ENCODE measurements around the gene FAM53B. TPM values are rescaled to one million over a fixed set of nuclear protein-coding genes. Genes with fewer than 3 reads are reported as not detected.

Gene FAM53B
- total RNA-seq, 1 donor from 2014 or later: 48.0 TPM

GRCh38 chr10:124689911-124690498 is 54.2 kb downstream of the FAM53B start:
- ATAC-seq: no peak
- intact Hi-C loops (cut with DNase I): no loop called here
- DNase-seq (ENCODE audit: low spot score): no peak

GRCh38 chr10:124688889-124689670 is 55.1 kb downstream of the FAM53B start:
- ATAC-seq (no peak), DNase-seq (ENCODE audit: low spot score) (no peak)
- intact Hi-C loops (cut with DNase I): no loop called here

- intact Hi-C loops (cut with DNase I): no loop called here
- DNase-seq (ENCODE audit: low spot score): no peak
- no peak for ATAC-seq
Observed at GRCh38 chr10:124688386-124688785, 55.8 kb downstream of the FAM53B start.

GRCh38 chr10:124686707-124687376 is 57.3 kb downstream of the FAM53B start:
- DNase-seq (ENCODE audit: low spot score) (peak; percentile 85), ATAC-seq (peak; percentile 82)
- intact Hi-C loops (cut with DNase I): no loop called here

- ATAC-seq: peak; percentile 59
- DNase-seq (ENCODE audit: low spot score): peak; percentile 79
- intact Hi-C loops (cut with DNase I): no loop called here
Observed at GRCh38 chr10:124685261-124685660, 58.9 kb downstream of the FAM53B start.

- ATAC-seq: no peak
- intact Hi-C loops (cut with DNase I): no loop called here
Observed at GRCh38 chr10:124683814-124684213, 60.4 kb downstream of the FAM53B start.

GRCh38 chr10:124681626-124682552 is 62.3 kb downstream of the FAM53B start:
- ATAC-seq (no peak), DNase-seq (ENCODE audit: low spot score) (no peak)
- intact Hi-C loops (cut with DNase I): no loop called here

More at GRCh38 chr10:124683814-124684213, 60.4 kb downstream of the FAM53B start:
- DNase-seq (ENCODE audit: low spot score): no peak

- no peak for ATAC-seq
Observed at GRCh38 chr10:124681091-124681490, 63.1 kb downstream of the FAM53B start.

GRCh38 chr10:124680675-124681074 is 63.5 kb downstream of the FAM53B start:
- ATAC-seq: peak; percentile 60
- intact Hi-C loops (cut with DNase I): no loop called here
- DNase-seq (ENCODE audit: low spot score): no peak

More at GRCh38 chr10:124681091-124681490, 63.1 kb downstream of the FAM53B start:
- no peak for DNase-seq (ENCODE audit: low spot score)
- intact Hi-C loops (cut with DNase I): no loop called here

GRCh38 chr10:124679401-124679800 is 64.8 kb downstream of the FAM53B start:
- intact Hi-C loops (cut with DNase I): no loop called here
- DNase-seq (ENCODE audit: low spot score): no peak
- no peak for ATAC-seq

GRCh38 chr10:124678557-124679240 is 65.5 kb downstream of the FAM53B start:
- ATAC-seq (no peak), DNase-seq (ENCODE audit: low spot score) (no peak)
- intact Hi-C loops (cut with DNase I): no loop called here

- peak; percentile 49 for ATAC-seq
- DNase-seq (ENCODE audit: low spot score): no peak
- intact Hi-C loops (cut with DNase I): no loop called here
Observed at GRCh38 chr10:124677749-124678556, 66.2 kb downstream of the FAM53B start.

- ATAC-seq: peak; percentile 61
- DNase-seq (ENCODE audit: low spot score): no peak
- intact Hi-C loops (cut with DNase I): no loop called here
Observed at GRCh38 chr10:124677293-124677699, 66.9 kb downstream of the FAM53B start.

GRCh38 chr10:124676416-124677062 is 67.6 kb downstream of the FAM53B start:
- ATAC-seq (no peak), DNase-seq (ENCODE audit: low spot score) (no peak)
- intact Hi-C loops (cut with DNase I): no loop called here

- no peak for ATAC-seq
- no peak for DNase-seq (ENCODE audit: low spot score)
- intact Hi-C loops (cut with DNase I): no loop called here
Observed at GRCh38 chr10:124675824-124676223, 68.4 kb downstream of the FAM53B start.

GRCh38 chr10:124675261-124675660 is 68.9 kb downstream of the FAM53B start:
- ATAC-seq: no peak
- no peak for DNase-seq (ENCODE audit: low spot score)
- intact Hi-C loops (cut with DNase I): no loop called here

GRCh38 chr10:124674768-124675222 is 69.4 kb downstream of the FAM53B start:
- no peak for ATAC-seq
- no peak for DNase-seq (ENCODE audit: low spot score)
- intact Hi-C loops (cut with DNase I): no loop called here
